ENCODE measurements around the gene ATR. TPM values are rescaled to one million over a fixed set of nuclear protein-coding genes. Genes with fewer than 3 reads are reported as not detected.

The ATR gene
- total RNA-seq, 1 donor from 2014 or later, result 12.1 TPM

DNA sequence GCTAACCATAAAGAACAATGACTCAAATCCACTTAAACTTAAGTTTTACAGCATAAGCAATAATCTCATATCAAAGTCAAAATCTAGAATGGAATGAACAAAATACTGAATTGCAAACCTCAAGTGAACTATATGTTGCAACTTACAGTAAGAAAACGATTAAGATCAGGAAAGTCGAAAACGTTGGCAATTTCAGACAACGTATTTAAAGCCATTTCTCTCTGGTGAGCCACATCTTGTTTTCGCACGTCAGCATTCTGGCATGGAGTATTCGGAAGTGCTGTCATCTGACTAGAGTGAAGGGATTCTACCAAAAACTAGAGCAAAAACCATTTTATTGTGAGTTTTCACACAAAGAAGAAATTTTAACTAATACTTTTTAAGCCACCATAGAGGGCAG is 28.5 kb downstream of the ATR start:
- no peak for DNase-seq (ENCODE audit: low spot score)
- intact Hi-C loops (cut with DNase I), result no loop called here

DNA sequence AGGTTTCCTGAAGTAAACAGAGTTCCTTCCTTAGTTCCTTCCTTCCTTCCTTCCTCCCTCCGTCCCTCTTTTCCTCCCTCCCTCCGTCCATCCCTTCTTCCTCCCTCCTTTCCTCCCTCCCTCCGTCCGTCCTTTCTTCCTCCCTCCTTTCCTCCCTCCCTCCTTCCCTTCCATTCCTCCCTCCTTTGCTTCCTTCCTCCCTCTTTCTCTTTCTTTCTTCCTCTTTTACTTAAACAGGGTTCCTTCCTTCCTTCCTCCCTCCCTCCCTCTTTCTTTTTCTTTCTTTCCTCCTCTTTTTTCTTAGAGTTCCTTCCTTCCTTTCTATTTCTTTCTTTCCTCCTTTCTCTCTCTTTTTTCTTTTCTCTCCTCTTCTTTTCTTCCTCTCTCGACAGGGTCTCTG is 35.2 kb downstream of the ATR start:
- intact Hi-C loops (cut with DNase I), result no loop called here

DNA sequence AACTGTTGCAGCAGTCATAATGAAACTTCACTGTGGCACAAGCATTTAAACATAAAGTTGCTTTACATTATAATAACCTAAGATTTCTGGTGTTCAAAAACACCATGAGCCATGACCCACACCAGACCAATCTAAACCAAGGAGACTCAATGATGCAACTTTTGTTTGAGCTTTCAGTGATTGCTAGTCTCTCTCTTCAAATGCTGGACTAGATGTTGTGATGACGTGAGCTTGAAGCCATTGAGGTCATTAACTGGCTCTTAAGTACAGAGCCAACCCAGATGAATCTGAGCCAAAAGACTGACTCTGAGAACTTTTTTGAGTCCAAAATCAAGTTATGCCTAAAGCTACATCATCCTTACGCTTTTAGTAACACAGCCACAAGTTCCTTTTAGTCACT is 36.5 kb downstream of the ATR start:
- intact Hi-C loops (cut with DNase I), result no loop called here
- DNase-seq (ENCODE audit: low spot score), result no peak

More for the DNA sequence above, 35.2 kb downstream of the ATR start:
- DNase-seq (ENCODE audit: low spot score), result no peak

DNA sequence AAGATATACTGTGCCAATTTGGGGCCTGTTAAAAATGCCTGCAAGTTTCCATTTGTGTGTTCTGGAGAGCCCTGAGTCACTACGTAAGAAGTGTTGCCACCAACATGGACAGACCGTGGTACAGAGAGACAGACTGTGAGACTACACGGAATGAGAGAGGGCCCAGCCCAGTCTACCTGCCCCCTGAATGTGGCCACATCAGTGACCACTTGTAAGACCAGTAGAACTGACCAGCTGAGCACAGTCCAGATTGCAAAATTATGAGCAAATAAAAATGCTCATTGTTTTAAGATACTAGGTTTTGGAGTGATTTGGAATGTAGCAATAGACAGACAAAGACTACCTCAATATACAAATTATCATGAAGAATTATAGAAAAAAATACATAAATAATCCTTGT is 42.0 kb downstream of the ATR start:
- intact Hi-C loops (cut with DNase I), result no loop called here
- no peak for DNase-seq (ENCODE audit: low spot score)

DNA sequence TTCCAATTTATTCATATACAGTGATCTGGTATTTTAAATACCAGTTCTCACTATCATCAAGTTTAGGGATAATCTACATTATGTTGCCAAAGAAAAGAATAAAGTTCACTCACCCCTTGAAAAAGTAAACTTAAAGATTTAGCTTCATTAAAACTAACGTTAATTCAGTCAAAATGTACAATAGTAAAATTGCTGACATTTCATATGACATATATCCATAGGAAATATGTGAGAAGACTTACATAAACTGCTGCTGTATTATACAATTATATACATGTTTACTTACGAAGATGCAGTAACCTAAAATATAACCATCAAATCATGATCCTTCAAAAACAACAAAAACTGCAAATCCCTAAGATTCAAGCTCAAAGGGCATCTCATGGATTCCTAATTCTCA is 44.0 kb downstream of the ATR start:
- intact Hi-C loops (cut with DNase I), result no loop called here
- DNase-seq (ENCODE audit: low spot score), result no peak

DNA sequence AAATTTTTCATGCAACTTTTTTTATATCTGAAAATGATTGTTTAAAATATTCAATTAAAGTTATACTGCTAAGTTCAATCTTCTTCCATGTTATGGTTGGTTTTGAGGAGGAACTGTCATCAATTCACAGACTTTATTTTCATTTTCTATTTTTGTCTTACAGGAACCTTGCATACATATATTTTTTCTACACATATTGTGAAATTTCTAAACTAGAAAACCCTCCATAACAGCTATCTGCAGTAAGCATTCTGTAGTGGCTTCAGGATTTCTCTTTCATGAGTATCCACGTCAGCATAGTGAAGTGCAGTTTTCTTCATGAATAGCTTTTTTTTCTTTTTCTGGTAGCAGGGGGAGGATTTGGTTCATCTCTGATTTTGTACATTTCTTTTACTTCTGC is 48.2 kb downstream of the ATR start:
- intact Hi-C loops (cut with DNase I), result no loop called here
- no peak for DNase-seq (ENCODE audit: low spot score)

DNA sequence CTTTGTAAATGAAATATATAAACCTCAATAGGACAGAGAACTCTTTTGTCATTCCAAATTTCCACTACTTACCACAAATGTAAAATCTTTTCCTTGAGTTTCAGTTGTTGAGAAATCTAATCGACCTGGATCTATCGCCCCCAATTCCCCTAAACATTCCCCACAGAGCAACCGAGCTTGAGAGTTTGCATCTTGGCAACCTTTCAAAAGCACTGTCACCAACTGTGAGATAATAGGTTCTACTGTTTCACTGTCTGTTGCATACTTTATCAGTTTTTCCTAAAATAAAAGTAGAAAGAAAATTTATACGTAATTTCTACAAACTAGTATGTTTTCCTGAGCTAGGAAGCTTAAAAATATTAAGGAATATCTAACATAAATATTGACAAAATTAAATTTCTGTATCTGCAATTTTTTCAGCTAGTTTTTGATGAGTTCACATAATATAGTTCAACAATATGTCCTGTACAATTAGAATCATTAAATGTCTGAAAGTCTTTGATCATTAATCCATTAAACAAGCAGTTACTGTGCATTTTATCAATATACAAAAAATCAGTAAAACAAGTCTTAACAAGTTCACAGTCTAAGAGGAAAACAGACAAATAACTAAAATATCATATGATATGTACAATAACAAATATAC is 54.5 kb downstream of the ATR start:
- intact Hi-C loops (cut with DNase I), result no loop called here
- DNase-seq (ENCODE audit: low spot score), result no peak

DNA sequence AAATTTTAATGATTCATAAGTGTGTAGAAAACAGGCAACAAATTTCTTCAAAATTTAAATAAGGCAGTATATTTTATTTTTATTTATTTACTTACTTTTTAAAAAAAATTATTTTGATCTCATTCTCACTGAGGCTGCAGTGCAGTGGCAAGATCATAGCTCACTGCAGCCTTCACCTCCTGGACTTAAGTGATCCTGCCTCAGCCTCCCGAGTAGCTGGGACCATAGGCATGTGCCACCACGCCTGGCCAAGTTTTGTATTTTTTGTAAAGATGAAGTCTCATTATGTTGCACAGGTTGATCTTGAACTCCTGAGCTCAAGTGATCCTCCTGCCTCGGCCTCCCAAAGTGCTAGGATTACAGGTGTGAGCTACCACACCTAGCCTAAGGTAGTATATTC is 69.5 kb downstream of the ATR start:
- no peak for DNase-seq (ENCODE audit: low spot score)
- intact Hi-C loops (cut with DNase I), result no loop called here

DNA sequence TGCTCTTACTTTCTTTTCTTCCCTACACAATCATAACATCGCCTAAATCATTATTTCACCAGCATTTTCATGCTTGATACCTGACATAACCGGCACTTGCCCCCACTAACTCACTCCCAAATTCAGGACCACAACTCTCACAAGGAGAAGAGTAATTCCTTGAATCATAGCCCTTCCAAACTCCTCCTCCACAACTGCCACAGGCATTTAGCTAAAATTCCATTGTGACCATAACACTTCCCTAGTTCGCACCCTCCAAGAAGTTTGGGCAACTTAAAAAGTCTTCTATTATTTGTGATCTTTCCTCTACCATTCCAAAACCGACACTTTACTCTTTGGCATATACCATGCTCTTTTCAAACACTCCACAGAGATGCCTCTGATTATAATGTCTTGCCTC is 71.3 kb downstream of the ATR start:
- DNase-seq (ENCODE audit: low spot score), result no peak
- intact Hi-C loops (cut with DNase I), result no loop called here

DNA sequence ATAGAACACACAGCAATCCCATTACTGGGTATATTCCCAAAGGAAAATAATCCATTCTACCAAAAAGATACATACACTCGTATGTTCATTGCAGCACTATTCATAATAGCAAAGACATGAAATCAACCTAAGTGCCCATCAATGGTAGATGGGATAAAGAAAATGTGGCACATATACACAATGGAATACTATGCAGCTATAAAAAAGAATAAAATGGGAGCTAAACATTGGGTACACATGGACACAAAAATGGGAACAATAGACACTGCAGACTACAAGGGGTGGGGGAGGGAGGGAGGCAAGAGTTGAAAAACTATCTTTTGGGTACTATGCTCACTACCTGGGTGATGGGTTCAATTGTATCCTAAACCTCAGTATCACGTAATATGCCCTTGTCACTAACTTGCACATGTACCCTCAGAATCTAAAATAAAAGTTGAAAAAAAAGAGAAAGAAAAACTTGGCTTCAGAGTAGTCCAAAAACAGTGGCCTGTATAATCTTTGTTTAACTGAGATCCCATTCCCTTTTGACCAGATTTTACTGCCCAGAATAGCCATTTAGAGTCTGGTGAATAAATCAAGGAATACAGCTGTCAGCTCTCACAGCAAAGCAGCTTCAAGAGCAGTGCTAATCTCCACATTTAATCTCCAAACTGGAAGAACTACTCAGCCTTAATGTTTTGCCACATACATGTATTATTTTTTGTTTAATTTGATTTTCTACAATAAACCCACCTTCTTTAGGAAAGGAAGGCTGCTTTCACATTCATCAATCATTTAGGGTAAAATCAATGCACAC is 76.1 kb downstream of the ATR start:
- no peak for DNase-seq (ENCODE audit: low spot score)
- intact Hi-C loops (cut with DNase I), result no loop called here

DNA sequence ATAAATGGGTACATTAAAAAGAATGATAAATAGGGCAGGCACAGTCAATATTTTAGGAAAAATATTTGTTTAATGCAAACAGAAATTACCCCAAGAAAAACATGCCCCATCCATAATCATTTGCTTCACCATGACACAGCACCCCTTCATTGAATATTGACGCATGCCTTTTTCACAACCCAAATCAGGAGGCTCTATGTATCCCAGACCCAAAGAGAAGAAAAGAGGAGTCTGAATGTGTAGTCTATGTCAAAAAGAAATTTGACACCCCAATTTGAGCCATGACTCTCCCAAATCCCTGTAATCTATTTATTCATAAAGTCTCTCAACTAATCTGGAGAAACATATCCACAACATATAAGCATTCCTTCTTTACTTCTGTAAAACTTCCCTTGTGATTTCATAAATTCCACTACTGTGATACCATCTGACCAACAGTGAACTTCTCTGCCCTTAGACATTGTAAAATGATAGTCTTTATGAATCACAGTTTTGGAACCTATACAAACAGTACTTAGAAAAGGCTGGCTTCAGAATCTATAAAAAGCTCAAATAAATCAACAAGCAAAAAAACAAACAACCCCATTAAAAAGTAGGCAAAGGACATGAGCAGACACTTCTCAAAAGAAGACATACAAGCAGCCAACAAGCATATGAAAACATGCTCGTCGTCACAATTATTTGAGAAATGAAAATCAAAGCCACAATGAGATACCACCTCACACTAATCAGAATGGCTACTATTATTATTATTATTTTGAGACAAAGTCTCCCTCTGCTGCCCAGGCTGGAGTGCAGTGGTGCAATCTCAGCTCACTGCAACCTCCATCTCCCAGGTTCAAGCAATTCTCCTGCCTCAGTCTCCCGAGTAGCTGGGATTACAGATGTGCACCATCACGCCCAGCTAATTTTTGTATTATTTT is 77.3 kb downstream of the ATR start:
- intact Hi-C loops (cut with DNase I), result no loop called here
- no peak for DNase-seq (ENCODE audit: low spot score)

DNA sequence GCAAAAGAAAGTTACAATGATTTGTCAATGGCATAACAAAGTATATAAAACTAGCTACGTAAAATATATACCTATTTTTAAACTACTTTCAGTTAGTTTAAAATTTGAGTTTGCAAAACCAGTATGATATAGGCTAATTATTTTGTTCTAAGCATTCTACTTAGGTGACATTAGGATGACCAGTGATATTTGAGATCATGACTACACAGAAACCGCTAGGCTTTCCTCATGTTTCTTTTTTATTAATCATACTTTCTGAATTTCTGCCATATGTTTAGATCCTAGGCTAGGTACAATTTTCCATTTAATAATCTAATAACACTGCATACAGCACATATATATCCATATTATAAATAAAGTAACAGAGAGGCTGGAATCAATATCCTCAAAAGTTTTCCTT is 78.3 kb downstream of the ATR start:
- intact Hi-C loops (cut with DNase I), result no loop called here
- DNase-seq (ENCODE audit: low spot score), result no peak

DNA sequence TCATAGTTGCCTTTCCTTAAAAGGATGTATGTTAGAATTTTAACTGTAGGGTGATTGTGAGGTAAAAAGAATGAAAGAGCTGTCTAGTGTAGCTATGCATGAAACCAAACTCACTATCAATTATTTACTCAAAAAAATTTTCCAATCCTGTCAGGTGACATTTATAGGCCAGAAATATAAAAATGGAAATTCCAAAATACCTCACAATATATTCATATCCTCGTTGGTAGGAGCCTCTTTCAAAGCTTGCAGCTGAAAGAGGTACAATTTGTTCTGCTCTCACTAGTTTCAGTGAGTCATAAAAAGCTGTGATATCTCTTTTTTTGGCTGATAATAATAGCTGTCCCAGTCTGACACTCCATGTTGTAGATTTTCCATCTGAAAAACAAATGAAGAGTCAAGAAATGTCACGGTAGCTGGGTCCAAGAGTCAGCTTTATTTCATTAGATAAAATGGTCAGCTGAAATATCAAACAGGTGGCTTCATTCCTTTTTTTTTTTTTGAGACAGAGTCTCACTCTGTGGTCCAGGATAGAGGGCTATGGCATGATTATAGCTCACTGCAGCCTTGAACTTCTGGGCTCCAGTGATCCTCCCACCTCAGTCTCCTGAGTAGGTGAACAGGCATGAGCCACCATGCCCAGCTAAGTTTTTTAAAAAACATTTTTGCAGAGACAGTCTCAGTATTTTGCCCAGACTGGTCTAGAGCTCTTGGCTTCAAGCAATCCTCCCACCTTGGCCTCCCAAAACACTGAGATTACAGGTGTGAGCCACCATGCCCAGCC is 79.9 kb downstream of the ATR start:
- intact Hi-C loops (cut with DNase I), result no loop called here
- no peak for DNase-seq (ENCODE audit: low spot score)

DNA sequence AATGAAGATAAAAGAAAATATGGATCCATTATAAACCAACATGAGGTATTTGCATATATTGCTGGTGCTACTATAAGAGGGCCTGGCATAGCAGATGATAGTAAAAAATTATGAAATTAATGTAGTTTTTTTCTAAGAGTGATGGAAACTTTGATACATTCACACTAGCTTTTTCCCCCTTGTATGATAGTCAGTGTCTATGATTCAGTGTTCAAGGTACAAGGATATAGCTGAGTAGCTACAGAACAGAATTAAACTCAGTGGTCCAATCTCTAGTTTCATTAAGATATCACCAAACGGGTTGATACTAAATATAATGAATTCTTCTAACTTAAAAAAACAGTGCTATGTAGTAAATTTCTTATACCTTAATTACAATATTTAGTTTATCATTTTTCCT is 80.8 kb downstream of the ATR start:
- intact Hi-C loops (cut with DNase I), result no loop called here
- no peak for DNase-seq (ENCODE audit: low spot score)

DNA sequence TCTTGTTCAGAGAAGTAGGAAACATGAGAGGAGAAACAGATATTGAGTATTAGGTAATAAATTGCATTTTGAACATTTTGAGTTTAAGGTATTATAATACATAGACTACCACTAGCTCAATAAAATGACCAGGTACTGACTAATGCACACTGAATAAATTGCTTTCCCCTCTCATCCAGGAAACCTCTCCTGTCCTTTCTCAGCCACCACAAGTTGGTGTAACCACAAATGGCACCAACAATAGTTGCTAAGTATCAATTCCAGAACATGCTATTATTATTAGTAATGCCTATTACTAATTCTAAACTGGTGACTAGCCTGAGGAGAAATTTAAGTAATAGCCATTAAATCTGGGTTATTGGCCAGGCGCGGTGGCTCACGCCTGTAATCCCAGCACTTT is 83.4 kb downstream of the ATR start:
- intact Hi-C loops (cut with DNase I), result no loop called here
- DNase-seq (ENCODE audit: low spot score), result no peak

DNA sequence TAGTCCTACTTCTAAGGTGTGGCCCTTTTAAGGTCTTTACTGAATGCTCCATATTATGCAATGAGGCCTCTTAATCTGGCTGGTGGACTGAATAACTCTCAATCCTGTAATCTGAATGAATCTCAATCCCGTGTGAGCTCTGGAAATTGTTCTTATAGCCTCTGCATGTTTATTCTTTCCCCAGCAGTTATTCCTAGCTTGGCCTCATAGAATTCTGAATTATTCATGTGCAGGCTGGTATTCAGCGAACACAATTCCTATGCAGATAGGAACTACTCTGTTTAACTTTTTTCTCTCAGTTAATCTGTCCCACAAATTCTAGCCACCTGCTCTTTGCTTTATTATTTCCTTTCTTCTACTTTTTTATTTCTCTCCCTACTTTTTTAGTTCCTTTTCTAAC is 86.3 kb downstream of the ATR start:
- intact Hi-C loops (cut with DNase I), result no loop called here
- no peak for DNase-seq (ENCODE audit: low spot score)

DNA sequence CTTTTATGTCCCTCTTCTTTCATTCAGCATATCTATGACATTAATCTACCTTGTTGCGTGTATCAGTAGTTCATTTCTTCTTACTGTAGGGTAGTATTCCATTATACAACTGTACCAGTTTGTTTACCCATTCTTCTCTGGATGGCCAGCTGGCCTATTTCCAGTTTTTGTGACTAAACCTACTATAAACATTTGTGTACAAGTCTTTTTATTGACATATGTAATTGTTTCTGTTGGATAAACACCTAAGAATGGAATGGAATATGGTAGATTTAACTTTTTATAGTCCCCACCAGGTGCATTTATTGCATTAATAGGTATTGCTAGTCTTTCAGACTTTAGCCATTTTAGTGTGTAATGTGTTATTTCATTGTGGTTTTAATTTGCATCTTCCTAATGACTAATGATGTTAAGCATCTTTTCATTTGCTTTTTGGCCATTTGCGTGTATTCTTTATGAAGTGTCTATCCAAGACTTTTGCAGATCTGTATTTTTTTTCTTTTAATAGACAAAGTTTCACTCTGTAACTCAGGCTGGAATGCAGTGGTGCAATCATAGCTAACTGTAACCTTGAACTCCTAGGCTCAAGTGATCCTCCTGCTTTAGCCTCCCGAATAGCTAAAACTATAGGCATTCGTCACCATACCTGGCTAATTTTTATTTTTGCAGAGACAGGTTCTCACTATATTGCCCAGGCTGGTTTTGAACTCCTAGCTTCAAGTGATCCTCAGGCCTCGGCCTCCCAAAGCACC is 88.8 kb downstream of the ATR start:
- DNase-seq (ENCODE audit: low spot score), result no peak
- intact Hi-C loops (cut with DNase I), result no loop called here

DNA sequence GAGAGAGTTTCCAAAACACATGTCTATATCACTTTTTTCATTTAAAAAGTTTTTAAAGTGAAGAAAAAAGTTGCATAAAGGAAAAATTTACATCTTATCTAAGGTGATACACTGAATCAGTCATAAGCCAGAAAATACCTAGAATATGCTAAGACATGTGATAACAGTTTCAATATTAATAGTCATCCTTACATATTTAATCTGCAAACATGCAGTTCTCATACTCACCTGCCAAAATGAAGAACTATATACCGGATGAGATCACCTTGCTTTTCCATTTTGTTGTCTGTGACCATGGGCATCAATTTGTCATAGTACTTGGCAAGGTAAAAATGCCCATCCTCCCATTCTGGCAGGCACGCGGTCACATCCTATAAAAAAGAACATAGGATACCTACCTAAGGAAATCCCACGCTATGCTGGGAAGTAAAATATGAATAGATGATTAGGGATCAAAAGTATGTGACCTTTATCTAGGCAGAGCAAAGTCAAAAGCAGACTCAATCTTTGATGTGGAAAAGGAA is 93.6 kb downstream of the ATR start:
- DNase-seq (ENCODE audit: low spot score), result no peak
- intact Hi-C loops (cut with DNase I), result no loop called here

DNA sequence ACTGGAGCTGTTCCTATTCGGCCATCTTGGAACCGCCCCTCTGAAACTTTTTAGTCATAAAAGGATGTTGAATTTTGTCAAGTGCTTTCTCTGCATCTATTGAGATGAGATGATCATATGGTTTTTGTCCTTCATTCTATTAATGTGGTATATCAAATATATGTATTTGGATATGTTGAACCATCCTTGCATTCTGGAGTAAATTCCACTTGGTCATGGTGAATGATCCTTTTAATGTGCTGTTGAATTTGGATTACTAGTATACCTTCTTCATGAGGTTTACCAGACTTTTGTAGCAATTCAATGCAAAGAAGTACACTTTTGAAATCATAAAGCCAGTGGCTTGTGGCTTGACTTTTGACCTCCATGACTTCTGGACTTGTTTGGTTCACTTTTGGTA is 97.3 kb downstream of the ATR start:
- intact Hi-C loops (cut with DNase I), result no loop called here
- no peak for DNase-seq (ENCODE audit: low spot score)
